ENCODE measurements around the gene AKR7A3. TPM values are rescaled to one million over a fixed set of nuclear protein-coding genes. Genes with fewer than 3 reads are reported as not detected.

AKR7A3 gene
- total RNA-seq, 1 experiment from 2014 or later: 2.8 TPM

DNA sequence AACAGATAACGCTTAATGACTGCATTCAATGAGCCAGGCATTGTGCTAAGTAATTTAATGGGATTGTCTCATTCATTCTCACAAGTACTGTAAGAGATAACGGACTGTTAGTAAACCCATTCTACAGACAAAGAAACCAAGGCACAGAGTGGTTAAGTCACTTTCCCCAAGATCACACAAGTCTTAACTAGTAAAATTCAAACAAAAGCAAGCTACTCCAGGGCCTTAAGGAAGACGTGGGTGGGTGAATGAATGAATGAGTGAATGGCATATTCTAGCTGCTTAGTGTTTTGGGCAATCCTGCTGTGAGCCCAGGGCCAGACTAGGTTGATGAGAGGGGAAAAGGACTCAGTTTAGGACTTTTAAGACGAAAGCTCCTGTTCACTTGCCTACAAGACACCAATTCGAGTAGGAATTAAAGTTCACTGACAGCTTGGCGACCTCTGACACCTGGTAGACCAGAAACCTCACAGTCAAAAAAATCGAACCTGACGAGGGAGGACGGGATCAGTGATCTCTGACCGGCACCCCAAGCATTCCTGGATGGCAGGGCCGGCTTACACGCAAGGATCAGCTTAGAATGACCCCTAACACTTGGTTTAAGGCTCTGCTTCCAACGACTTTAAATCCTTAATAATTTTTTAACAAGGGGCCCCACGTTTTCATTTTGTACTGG, 37.8 kb downstream of the AKR7A3 start:
- TF ChIP-seq, protein P1, sequence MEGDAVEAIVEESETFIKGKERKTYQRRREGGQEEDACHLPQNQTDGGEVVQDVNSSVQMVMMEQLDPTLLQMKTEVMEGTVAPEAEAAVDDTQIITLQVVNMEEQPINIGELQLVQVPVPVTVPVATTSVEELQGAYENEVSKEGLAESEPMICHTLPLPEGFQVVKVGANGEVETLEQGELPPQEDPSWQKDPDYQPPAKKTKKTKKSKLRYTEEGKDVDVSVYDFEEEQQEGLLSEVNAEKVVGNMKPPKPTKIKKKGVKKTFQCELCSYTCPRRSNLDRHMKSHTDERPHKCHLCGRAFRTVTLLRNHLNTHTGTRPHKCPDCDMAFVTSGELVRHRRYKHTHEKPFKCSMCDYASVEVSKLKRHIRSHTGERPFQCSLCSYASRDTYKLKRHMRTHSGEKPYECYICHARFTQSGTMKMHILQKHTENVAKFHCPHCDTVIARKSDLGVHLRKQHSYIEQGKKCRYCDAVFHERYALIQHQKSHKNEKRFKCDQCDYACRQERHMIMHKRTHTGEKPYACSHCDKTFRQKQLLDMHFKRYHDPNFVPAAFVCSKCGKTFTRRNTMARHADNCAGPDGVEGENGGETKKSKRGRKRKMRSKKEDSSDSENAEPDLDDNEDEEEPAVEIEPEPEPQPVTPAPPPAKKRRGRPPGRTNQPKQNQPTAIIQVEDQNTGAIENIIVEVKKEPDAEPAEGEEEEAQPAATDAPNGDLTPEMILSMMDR (IDR thresholded peaks at IDR 0.05; ENCODE audit: insufficient read depth in 1 of 2, low read depth in 1 of 2, low read length in 1 of 2, severe bottlenecking in 1 of 2, unreplicated experiment in 1 of 2): no peak

DNA sequence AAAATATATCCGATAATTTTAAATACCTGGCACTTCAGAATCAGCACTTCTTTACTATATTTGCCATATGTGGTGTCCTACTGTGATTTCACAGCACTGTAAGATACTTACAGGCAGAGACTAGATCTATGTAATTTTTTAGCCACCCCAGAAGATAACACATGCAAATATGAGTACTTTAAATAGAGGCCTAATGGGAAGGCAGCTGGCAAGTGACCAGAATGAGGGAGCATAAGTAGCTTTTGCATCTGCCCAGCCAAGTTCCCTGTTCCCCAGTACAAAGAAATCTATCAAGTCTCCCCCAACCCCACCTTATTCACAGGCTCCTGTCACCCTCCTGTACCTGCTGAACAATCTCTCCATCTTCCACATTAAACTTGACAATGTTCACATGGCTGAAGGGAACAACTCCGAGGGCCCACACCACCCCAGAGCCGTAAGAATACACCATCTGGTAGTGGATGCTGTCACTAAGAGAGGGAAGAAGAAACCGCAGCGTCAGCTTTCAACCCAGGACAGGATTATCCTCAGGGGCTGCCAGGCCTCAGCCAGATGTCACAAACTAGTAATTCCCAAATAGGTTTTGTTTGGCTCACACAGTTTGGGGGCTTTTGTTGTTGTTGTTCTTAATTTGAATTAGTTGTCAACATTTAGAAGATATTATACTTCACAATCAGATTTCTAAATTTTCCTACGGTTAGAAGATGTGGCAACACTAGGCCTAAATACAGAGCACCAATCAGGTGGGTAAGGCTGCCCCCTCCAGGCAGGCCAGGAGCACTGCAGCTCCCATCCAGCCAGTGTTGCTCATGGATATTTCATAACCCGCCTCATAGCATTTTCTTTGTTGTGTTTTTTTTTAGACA, 47.7 kb downstream of the AKR7A3 start:
- H3K27me3 ChIP-seq (replicated peaks; ENCODE audit: control insufficient read depth, insufficient read depth, low read length): no peaks in the 10 kb centered on the region
- peak; percentile 52 to 78 for DNase-seq
- peaks cover 48% of the 10 kb centered on the region for H3K36me3 Mint-ChIP-seq (ENCODE audit: insufficient read depth, unreplicated experiment)
- H3K9me3 Mint-ChIP-seq (ENCODE audit: unreplicated experiment): no peaks in the 10 kb centered on the region
- BruUV-seq (replicated peaks): no TSS peak
- H3K27ac Mint-ChIP-seq (ENCODE audit: unreplicated experiment): no peak overlapping the region
- no peaks in the 10 kb centered on the region for H3K9me3 ChIP-seq
- H3K4me3 ChIP-seq (ENCODE audit: low read depth, low read length): no peak overlapping the region
- no peak overlapping the region for H3K4me3 Mint-ChIP-seq (ENCODE audit: unreplicated experiment)
- CTCF ChIA-PET: interaction anchor here (1.8 kb wide), 1 partner anchor 61 kb away, joined by 16 read pairs; no protein-coding TSS in a partner anchor
- POLR2A ChIA-PET: no interaction called here
- no peaks in the 10 kb centered on the region for H3K36me3 ChIP-seq (ENCODE audit: control insufficient read depth, insufficient read depth, low read length)
- intact Hi-C loops (cut with micrococcal nuclease; ENCODE audit: unreplicated experiment): loop anchor here (1.0 kb wide), 1 partner anchor 62 kb away; no protein-coding TSS in a partner anchor
- H3K27me3 Mint-ChIP-seq (ENCODE audit: insufficient read depth, unreplicated experiment): no peaks in the 10 kb centered on the region
- TF ChIP-seq, protein P1 (IDR thresholded peaks at IDR 0.05; ENCODE audit: insufficient read depth in 1 of 2, low read depth in 1 of 2, low read length in 1 of 2, severe bottlenecking in 1 of 2, unreplicated experiment in 1 of 2): peak; percentile 76 to 86
- no peaks in the 10 kb centered on the region for H3K4me1 ChIP-seq
- no peaks in the 10 kb centered on the region for H3K4me1 Mint-ChIP-seq (ENCODE audit: low read depth, unreplicated experiment)

More for the DNA sequence above, 37.8 kb downstream of the AKR7A3 start:
- Mint-ChIP-seq H3K4me1 (ENCODE audit: low read depth, unreplicated experiment) (peaks cover 9% of the 10 kb centered on the region), H3K4me3 (ENCODE audit: unreplicated experiment) (peak overlapping the region; percentile 97), H3K27ac (ENCODE audit: unreplicated experiment) (peak overlapping the region; percentile 96), H3K27me3 (ENCODE audit: insufficient read depth, unreplicated experiment) (no peaks in the 10 kb centered on the region), H3K36me3 (ENCODE audit: insufficient read depth, unreplicated experiment) (peaks cover 39% of the 10 kb centered on the region), H3K9me3 (ENCODE audit: unreplicated experiment) (no peaks in the 10 kb centered on the region)
- H3K4me3 ChIP-seq (ENCODE audit: low read depth, low read length): peak overlapping the region; percentile 95
- intact Hi-C loops (cut with micrococcal nuclease; ENCODE audit: unreplicated experiment): loop anchor here (10.0 kb wide), 1 partner anchor 64 kb away; the partner anchor contains the start of genes AKR7A2 and SLC66A1
- no peak for DNase-seq
- H3K4me1 ChIP-seq: peaks cover 3% of the 10 kb centered on the region; the same call in 1 of the 2 replicates
- ChIA-PET POLR2A (interaction anchor here (1.0 kb wide), 2 partner anchors 71 to 370 kb away, joined by 3 to 4 read pairs; no protein-coding TSS in a partner anchor), CTCF (no interaction called here)
- no peaks in the 10 kb centered on the region for H3K9me3 ChIP-seq
- BruUV-seq (replicated peaks): TSS peak; percentile 75
- no peaks in the 10 kb centered on the region for H3K27me3 ChIP-seq (replicated peaks; ENCODE audit: control insufficient read depth, insufficient read depth, low read length)
- no peaks in the 10 kb centered on the region for H3K36me3 ChIP-seq (ENCODE audit: control insufficient read depth, insufficient read depth, low read length)

DNA sequence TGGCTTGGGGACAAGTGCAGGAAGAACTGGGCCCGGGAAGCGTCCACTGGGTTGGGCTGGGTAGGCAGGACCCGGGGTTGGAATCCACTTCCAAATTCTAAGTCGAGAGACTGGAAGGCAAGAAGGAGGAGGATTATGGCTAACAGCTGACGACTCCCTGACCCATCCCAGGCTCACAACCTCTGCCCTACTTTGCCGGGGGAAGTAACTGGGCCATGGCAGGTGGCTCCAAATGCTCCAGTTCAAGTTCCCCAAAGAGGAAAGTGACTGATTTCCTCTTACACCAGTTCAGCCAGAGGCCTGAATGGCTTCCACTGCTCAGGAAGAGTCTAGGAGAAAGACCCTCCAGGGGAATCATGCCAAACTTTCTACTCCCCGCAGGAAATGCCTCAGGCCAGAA, 48.7 kb downstream of the AKR7A3 start:
- Mint-ChIP-seq H3K36me3 (ENCODE audit: insufficient read depth, unreplicated experiment) (peaks cover 46% of the 10 kb centered on the region), H3K4me1 (ENCODE audit: low read depth, unreplicated experiment) (no peaks in the 10 kb centered on the region), H3K9me3 (ENCODE audit: unreplicated experiment) (no peaks in the 10 kb centered on the region), H3K27ac (ENCODE audit: unreplicated experiment) (no peak overlapping the region), H3K27me3 (ENCODE audit: insufficient read depth, unreplicated experiment) (no peaks in the 10 kb centered on the region), H3K4me3 (ENCODE audit: unreplicated experiment) (no peak overlapping the region)
- CTCF ChIA-PET: no interaction called here
- intact Hi-C loops (cut with micrococcal nuclease; ENCODE audit: unreplicated experiment): no loop called here
- DNase-seq: no peak
- Histone ChIP-seq H3K4me3 (ENCODE audit: low read depth, low read length) (no peak overlapping the region), H3K9me3 (no peaks in the 10 kb centered on the region), H3K4me1 (no peaks in the 10 kb centered on the region), H3K27me3 (replicated peaks; ENCODE audit: control insufficient read depth, insufficient read depth, low read length) (no peaks in the 10 kb centered on the region), H3K36me3 (ENCODE audit: control insufficient read depth, insufficient read depth, low read length) (no peaks in the 10 kb centered on the region)
- POLR2A ChIA-PET: no interaction called here
- TF ChIP-seq, protein P1 (IDR thresholded peaks at IDR 0.05; ENCODE audit: insufficient read depth in 1 of 2, low read depth in 1 of 2, low read length in 1 of 2, severe bottlenecking in 1 of 2, unreplicated experiment in 1 of 2): no peak
- BruUV-seq (replicated peaks): no TSS peak

Data from Caco-2 (cell line).